WTC11 (cell line): ENCODE measurements around the gene GBF1. TPM values are rescaled to one million over a fixed set of nuclear protein-coding genes. Genes with fewer than 3 reads are reported as not detected.

Experiments used
- ATAC-seq: fragments of 200-7000 bp; cut with Tn5 transposase; 2 replicates; pipeline ENCODE4 v1.10.0; 2021; ENCODE audit warnings: mild to moderate bottlenecking, moderate library complexity
- CTCF ChIA-PET: fragments of 300-600 bp; sonication (Branson Sonifier 250); formaldehyde crosslinking; loops from one replicate; lab custom pipeline; 2021; ENCODE audit warnings: antibody characterized with exemption; lab: Charles Lee
- POLR2A ChIA-PET: fragments of 350-600 bp; sonication (Branson Sonifier 250); formaldehyde crosslinking; loops from one replicate; lab custom pipeline; 2021; ENCODE audit warnings: antibody characterized with exemption; lab: Charles Lee
- DNase-seq: peaks from one replicate; pipeline ENCODE4 v3.0.0; 2021; ENCODE audit warnings: low spot score
- H3K27ac Mint-ChIP-seq: 2 replicates; pipeline ENCODE4 v1.8.0; 2021; ENCODE audit warnings: mixed read lengths
- H3K27me3 Mint-ChIP-seq: 2 replicates; pipeline ENCODE4 v1.8.0; 2021; ENCODE audit warnings: low read depth, mild to moderate bottlenecking, moderate library complexity, mixed read lengths
- H3K36me3 Mint-ChIP-seq: 2 replicates; pipeline ENCODE4 v1.8.0; 2021; ENCODE audit warnings: mixed read lengths
- H3K4me1 Mint-ChIP-seq: 2 replicates; pipeline ENCODE4 v1.8.0; 2022; ENCODE audit warnings: mixed read lengths
- H3K4me3 Mint-ChIP-seq: 2 replicates; pipeline ENCODE4 v1.8.0; 2021; ENCODE audit warnings: mild to moderate bottlenecking, moderate library complexity, mixed read lengths
- H3K9me3 Mint-ChIP-seq: 2 replicates; pipeline ENCODE4 v1.8.0; 2021; ENCODE audit warnings: mixed read lengths
- ATF1 ChIP-seq: sonication (generic); formaldehyde crosslinking; IDR thresholded peaks from 2 replicates; pipeline ENCODE4 v1.8.1; 2023; ENCODE audit warnings: mild to moderate bottlenecking, moderate library complexity, missing genetic modification reagents
- ELF4 ChIP-seq: sonication (generic); formaldehyde crosslinking; IDR thresholded peaks from 2 replicates; pipeline ENCODE4 v1.8.1; 2022; ENCODE audit warnings: low read depth, mild to moderate bottlenecking, moderate library complexity, missing genetic modification reagents
- FOXJ3 ChIP-seq: sonication (generic); formaldehyde crosslinking; IDR thresholded peaks from 2 replicates; pipeline ENCODE4 v1.9.0; 2021; ENCODE audit warnings: missing genetic modification reagents, mild to moderate bottlenecking, borderline replicate concordance
- JAZF1 ChIP-seq: fragments of 250-450 bp; sonication (Bioruptor Pico); IDR thresholded peaks from 2 replicates; pipeline ENCODE4 v1.9.0; 2021; ENCODE audit warnings: moderate library complexity, mild to moderate bottlenecking, inconsistent platforms
- KAT7 ChIP-seq: sonication (generic); formaldehyde crosslinking; IDR thresholded peaks from 2 replicates; pipeline ENCODE4 v1.8.1; 2023; ENCODE audit warnings: missing genetic modification reagents, mild to moderate bottlenecking, borderline replicate concordance
- MAX ChIP-seq: sonication (generic); formaldehyde crosslinking; IDR thresholded peaks from 2 replicates; pipeline ENCODE4 v1.8.0; 2022; ENCODE audit warnings: mild to moderate bottlenecking, missing genetic modification reagents
- NR1H2 ChIP-seq: sonication (generic); formaldehyde crosslinking; IDR thresholded peaks from 2 replicates; pipeline ENCODE4 v1.9.0; 2021; ENCODE audit warnings: mild to moderate bottlenecking, moderate library complexity, missing genetic modification reagents
- PREB ChIP-seq: sonication (generic); formaldehyde crosslinking; IDR thresholded peaks from 2 replicates; pipeline ENCODE4 v1.8.1; 2022; ENCODE audit warnings: mild to moderate bottlenecking, missing genetic modification reagents, moderate library complexity, borderline replicate concordance
- TCF7 ChIP-seq: sonication (generic); formaldehyde crosslinking; IDR thresholded peaks from 2 replicates; pipeline ENCODE4 v1.8.0; 2022; ENCODE audit warnings: mild to moderate bottlenecking, low read depth, missing genetic modification reagents, moderate library complexity
- TP53 ChIP-seq: sonication (generic); formaldehyde crosslinking; IDR thresholded peaks from 2 replicates; pipeline ENCODE4 v1.8.1; 2023; ENCODE audit warnings: mild to moderate bottlenecking, missing genetic modification reagents
- ZNF138 ChIP-seq: sonication (generic); formaldehyde crosslinking; conservative IDR thresholded peaks from 2 replicates; pipeline ENCODE4 v1.8.1; 2022; ENCODE audit warnings: mild to moderate bottlenecking, moderate library complexity, missing genetic modification reagents
- ZNF232 ChIP-seq: sonication (generic); formaldehyde crosslinking; IDR thresholded peaks from 2 replicates; pipeline ENCODE4 v1.8.0; 2022; ENCODE audit warnings: mild to moderate bottlenecking, missing genetic modification reagents
- ZNF317 ChIP-seq: sonication (generic); formaldehyde crosslinking; IDR thresholded peaks from 2 replicates; pipeline ENCODE4 v1.8.1; 2023; ENCODE audit warnings: low read depth, mild to moderate bottlenecking, moderate library complexity, missing genetic modification reagents, borderline replicate concordance
- ZNF396 ChIP-seq: fragments of 250-450 bp; sonication (Bioruptor Pico); IDR thresholded peaks from 2 replicates; pipeline ENCODE4 v1.8.0; 2021; ENCODE audit warnings: mild to moderate bottlenecking, moderate library complexity, borderline replicate concordance
- total RNA-seq: library from RNA; stranded (reverse); gene quantifications from 3 replicates; pipeline ENCODE4 v1.2.3, GENCODE V29; 2021
- TF ChIP-seq, protein P1 (sequence below): sonication (generic); formaldehyde crosslinking; conservative IDR thresholded peaks from 2 replicates; pipeline ENCODE4 v1.8.1; 2023; ENCODE audit warnings: mild to moderate bottlenecking, low read depth, missing genetic modification reagents, moderate library complexity
- TF ChIP-seq, protein P2 (sequence below): sonication (generic); formaldehyde crosslinking; IDR thresholded peaks from 2 replicates; pipeline ENCODE4 v1.8.1; 2023; ENCODE audit warnings: mild to moderate bottlenecking, missing genetic modification reagents, borderline replicate concordance
- TF ChIP-seq, protein P3 (sequence below): sonication (generic); formaldehyde crosslinking; IDR thresholded peaks from 2 replicates; pipeline ENCODE4 v1.8.1; 2023; ENCODE audit warnings: mild to moderate bottlenecking, missing genetic modification reagents
- TF ChIP-seq, protein P4 (sequence below): sonication (generic); formaldehyde crosslinking; IDR thresholded peaks from 2 replicates; pipeline ENCODE4 v1.8.0; 2022; ENCODE audit warnings: mild to moderate bottlenecking, missing genetic modification reagents
- TF ChIP-seq, protein P5 (sequence below): sonication (generic); formaldehyde crosslinking; IDR thresholded peaks from 2 replicates; pipeline ENCODE4 v1.8.0; 2022; ENCODE audit warnings: missing genetic modification reagents
- TF ChIP-seq, protein P6 (sequence below): sonication (generic); formaldehyde crosslinking; IDR thresholded peaks from 2 replicates; pipeline ENCODE4 v1.8.1; 2022; ENCODE audit warnings: low read depth, missing genetic modification reagents, borderline replicate concordance

Gene GBF1
- total RNA-seq, 1 experiment from 2014 or later = 32.4 TPM

DNA sequence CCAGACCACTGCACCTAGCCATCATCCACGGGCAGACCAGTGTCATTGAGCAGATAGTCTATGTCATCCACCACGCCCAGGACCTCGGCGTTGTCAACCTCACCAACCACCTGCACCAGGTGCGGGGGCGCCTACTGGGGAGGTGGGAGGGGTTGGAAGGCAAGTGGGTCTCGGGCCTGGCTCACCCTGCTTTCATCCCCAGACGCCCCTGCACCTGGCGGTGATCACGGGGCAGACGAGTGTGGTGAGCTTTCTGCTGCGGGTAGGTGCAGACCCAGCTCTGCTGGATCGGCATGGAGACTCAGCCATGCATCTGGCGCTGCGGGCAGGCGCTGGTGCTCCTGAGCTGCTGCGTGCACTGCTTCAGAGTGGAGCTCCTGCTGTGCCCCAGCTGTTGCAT lies 154.7 kb downstream of the GBF1 start:
- H3K4me3 Mint-ChIP-seq = peak overlapping the region; percentile 53
- TF ChIP-seq, protein P1, sequence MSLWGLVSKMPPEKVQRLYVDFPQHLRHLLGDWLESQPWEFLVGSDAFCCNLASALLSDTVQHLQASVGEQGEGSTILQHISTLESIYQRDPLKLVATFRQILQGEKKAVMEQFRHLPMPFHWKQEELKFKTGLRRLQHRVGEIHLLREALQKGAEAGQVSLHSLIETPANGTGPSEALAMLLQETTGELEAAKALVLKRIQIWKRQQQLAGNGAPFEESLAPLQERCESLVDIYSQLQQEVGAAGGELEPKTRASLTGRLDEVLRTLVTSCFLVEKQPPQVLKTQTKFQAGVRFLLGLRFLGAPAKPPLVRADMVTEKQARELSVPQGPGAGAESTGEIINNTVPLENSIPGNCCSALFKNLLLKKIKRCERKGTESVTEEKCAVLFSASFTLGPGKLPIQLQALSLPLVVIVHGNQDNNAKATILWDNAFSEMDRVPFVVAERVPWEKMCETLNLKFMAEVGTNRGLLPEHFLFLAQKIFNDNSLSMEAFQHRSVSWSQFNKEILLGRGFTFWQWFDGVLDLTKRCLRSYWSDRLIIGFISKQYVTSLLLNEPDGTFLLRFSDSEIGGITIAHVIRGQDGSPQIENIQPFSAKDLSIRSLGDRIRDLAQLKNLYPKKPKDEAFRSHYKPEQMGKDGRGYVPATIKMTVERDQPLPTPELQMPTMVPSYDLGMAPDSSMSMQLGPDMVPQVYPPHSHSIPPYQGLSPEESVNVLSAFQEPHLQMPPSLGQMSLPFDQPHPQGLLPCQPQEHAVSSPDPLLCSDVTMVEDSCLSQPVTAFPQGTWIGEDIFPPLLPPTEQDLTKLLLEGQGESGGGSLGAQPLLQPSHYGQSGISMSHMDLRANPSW (CRISPR knock-in tag) = no peak
- TF ChIP-seq, protein P2, sequence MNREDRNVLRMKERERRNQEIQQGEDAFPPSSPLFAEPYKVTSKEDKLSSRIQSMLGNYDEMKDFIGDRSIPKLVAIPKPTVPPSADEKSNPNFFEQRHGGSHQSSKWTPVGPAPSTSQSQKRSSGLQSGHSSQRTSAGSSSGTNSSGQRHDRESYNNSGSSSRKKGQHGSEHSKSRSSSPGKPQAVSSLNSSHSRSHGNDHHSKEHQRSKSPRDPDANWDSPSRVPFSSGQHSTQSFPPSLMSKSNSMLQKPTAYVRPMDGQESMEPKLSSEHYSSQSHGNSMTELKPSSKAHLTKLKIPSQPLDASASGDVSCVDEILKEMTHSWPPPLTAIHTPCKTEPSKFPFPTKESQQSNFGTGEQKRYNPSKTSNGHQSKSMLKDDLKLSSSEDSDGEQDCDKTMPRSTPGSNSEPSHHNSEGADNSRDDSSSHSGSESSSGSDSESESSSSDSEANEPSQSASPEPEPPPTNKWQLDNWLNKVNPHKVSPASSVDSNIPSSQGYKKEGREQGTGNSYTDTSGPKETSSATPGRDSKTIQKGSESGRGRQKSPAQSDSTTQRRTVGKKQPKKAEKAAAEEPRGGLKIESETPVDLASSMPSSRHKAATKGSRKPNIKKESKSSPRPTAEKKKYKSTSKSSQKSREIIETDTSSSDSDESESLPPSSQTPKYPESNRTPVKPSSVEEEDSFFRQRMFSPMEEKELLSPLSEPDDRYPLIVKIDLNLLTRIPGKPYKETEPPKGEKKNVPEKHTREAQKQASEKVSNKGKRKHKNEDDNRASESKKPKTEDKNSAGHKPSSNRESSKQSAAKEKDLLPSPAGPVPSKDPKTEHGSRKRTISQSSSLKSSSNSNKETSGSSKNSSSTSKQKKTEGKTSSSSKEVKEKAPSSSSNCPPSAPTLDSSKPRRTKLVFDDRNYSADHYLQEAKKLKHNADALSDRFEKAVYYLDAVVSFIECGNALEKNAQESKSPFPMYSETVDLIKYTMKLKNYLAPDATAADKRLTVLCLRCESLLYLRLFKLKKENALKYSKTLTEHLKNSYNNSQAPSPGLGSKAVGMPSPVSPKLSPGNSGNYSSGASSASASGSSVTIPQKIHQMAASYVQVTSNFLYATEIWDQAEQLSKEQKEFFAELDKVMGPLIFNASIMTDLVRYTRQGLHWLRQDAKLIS (CRISPR knock-in tag) = no peak
- TF ChIP-seq PREB (CRISPR knock-in tag) (no peak), ZNF396 (no peak), TCF7 (CRISPR knock-in tag) (no peak), FOXJ3 (CRISPR knock-in tag) (no peak), ELF4 (no peak), JAZF1 (no peak), KAT7 (CRISPR knock-in tag) (no peak), ZNF232 (CRISPR knock-in tag) (no peak), MAX (no peak), NR1H2 (CRISPR knock-in tag) (no peak), TP53 (no peak), ATF1 (CRISPR knock-in tag) (no peak), ZNF317 (CRISPR knock-in tag) (no peak), ZNF138 (no peak)
- TF ChIP-seq, protein P3, sequence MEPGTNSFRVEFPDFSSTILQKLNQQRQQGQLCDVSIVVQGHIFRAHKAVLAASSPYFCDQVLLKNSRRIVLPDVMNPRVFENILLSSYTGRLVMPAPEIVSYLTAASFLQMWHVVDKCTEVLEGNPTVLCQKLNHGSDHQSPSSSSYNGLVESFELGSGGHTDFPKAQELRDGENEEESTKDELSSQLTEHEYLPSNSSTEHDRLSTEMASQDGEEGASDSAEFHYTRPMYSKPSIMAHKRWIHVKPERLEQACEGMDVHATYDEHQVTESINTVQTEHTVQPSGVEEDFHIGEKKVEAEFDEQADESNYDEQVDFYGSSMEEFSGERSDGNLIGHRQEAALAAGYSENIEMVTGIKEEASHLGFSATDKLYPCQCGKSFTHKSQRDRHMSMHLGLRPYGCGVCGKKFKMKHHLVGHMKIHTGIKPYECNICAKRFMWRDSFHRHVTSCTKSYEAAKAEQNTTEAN (CRISPR knock-in tag) = no peak
- TF ChIP-seq, protein P4, sequence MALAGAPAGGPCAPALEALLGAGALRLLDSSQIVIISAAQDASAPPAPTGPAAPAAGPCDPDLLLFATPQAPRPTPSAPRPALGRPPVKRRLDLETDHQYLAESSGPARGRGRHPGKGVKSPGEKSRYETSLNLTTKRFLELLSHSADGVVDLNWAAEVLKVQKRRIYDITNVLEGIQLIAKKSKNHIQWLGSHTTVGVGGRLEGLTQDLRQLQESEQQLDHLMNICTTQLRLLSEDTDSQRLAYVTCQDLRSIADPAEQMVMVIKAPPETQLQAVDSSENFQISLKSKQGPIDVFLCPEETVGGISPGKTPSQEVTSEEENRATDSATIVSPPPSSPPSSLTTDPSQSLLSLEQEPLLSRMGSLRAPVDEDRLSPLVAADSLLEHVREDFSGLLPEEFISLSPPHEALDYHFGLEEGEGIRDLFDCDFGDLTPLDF (CRISPR knock-in tag) = no peak
- TF ChIP-seq, protein P5, sequence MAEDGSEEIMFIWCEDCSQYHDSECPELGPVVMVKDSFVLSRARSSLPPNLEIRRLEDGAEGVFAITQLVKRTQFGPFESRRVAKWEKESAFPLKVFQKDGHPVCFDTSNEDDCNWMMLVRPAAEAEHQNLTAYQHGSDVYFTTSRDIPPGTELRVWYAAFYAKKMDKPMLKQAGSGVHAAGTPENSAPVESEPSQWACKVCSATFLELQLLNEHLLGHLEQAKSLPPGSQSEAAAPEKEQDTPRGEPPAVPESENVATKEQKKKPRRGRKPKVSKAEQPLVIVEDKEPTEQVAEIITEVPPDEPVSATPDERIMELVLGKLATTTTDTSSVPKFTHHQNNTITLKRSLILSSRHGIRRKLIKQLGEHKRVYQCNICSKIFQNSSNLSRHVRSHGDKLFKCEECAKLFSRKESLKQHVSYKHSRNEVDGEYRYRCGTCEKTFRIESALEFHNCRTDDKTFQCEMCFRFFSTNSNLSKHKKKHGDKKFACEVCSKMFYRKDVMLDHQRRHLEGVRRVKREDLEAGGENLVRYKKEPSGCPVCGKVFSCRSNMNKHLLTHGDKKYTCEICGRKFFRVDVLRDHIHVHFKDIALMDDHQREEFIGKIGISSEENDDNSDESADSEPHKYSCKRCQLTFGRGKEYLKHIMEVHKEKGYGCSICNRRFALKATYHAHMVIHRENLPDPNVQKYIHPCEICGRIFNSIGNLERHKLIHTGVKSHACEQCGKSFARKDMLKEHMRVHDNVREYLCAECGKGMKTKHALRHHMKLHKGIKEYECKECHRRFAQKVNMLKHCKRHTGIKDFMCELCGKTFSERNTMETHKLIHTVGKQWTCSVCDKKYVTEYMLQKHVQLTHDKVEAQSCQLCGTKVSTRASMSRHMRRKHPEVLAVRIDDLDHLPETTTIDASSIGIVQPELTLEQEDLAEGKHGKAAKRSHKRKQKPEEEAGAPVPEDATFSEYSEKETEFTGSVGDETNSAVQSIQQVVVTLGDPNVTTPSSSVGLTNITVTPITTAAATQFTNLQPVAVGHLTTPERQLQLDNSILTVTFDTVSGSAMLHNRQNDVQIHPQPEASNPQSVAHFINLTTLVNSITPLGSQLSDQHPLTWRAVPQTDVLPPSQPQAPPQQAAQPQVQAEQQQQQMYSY (CRISPR knock-in tag) = no peak
- TF ChIP-seq, protein P6, sequence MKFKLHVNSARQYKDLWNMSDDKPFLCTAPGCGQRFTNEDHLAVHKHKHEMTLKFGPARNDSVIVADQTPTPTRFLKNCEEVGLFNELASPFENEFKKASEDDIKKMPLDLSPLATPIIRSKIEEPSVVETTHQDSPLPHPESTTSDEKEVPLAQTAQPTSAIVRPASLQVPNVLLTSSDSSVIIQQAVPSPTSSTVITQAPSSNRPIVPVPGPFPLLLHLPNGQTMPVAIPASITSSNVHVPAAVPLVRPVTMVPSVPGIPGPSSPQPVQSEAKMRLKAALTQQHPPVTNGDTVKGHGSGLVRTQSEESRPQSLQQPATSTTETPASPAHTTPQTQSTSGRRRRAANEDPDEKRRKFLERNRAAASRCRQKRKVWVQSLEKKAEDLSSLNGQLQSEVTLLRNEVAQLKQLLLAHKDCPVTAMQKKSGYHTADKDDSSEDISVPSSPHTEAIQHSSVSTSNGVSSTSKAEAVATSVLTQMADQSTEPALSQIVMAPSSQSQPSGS = no peak
- no peak for DNase-seq
- H3K27me3 Mint-ChIP-seq = peaks cover 17% of the 10 kb centered on the region
- no peak for ATAC-seq
- CTCF ChIA-PET = interaction anchor here (1.0 to 9.1 kb wide), 23 partner anchors 10 to 230 kb away, joined by 3 to 115 read pairs (median 8); partner anchors contain the start of genes ACTR1A, C10orf95, CUEDC2 and ELOVL3
- peaks cover 9% of the 10 kb centered on the region for H3K4me1 Mint-ChIP-seq
- no peaks in the 10 kb centered on the region for H3K9me3 Mint-ChIP-seq
- H3K27ac Mint-ChIP-seq = no peak overlapping the region
- H3K36me3 Mint-ChIP-seq = no peaks in the 10 kb centered on the region; the same call in 1 of the 2 replicates
- POLR2A ChIA-PET = interaction anchor here (1.0 to 2.4 kb wide), 3 partner anchors 10 to 50 kb away, joined by 3 to 11 read pairs (median 5); partner anchors contain the start of gene FBXL15
